Osteoblast (primary cell): ENCODE measurements around the gene PRKN. TPM values are rescaled to one million over a fixed set of nuclear protein-coding genes. Genes with fewer than 3 reads are reported as not detected.

ENCODE experiments used
- DNase-seq: peaks from one replicate; pipeline ENCODE4 v3.0.0; 2011; ENCODE audit warnings: low spot score, mixed read lengths; ENCODE audit not compliant: insufficient read length; ENCODE audit errors: missing footprints
- H2AFZ ChIP-seq: 2 replicates; pipeline ENCODE4 v1.6.0; 2011; ENCODE audit warnings: mild to moderate bottlenecking, low read length
- H3K27ac ChIP-seq: 2 replicates; pipeline ENCODE4 v1.5.1; 2011; ENCODE audit warnings: mild to moderate bottlenecking, low read depth, low read length, moderate library complexity
- H3K27me3 ChIP-seq: 2 replicates; pipeline ENCODE4 v1.6.0; 2012; ENCODE audit warnings: mild to moderate bottlenecking, control low read depth, inconsistent platforms, low read length, moderate library complexity; ENCODE audit not compliant: insufficient read depth
- H3K36me3 ChIP-seq: 2 replicates; pipeline ENCODE4 v1.5.1; 2011; ENCODE audit warnings: mild to moderate bottlenecking, low read length, control low read depth, moderate library complexity; ENCODE audit not compliant: insufficient read depth
- H3K4me1 ChIP-seq: 2 replicates; pipeline ENCODE4 v1.5.1; 2011; ENCODE audit warnings: mild to moderate bottlenecking, low read length, control low read depth, moderate library complexity; ENCODE audit not compliant: insufficient read depth
- H3K4me2 ChIP-seq: 2 replicates; pipeline ENCODE4 v1.6.0; 2011; ENCODE audit warnings: mild to moderate bottlenecking, low read length; ENCODE audit not compliant: insufficient read depth
- H3K4me3 ChIP-seq: fragments of 200-600 bp; sonication (generic); 3 replicates; pipeline ENCODE4 v1.5.1; 2012; ENCODE audit warnings: mild to moderate bottlenecking, low read length, inconsistent platforms; ENCODE audit not compliant: insufficient read depth
- H3K79me2 ChIP-seq: 2 replicates; pipeline ENCODE4 v1.6.0; 2012; ENCODE audit warnings: mild to moderate bottlenecking, low read length, control low read depth, inconsistent platforms; ENCODE audit not compliant: insufficient read depth
- H3K9me3 ChIP-seq: 2 replicates; pipeline ENCODE4 v1.5.1; 2011; ENCODE audit warnings: low read depth, low read length, control low read depth
- H4K20me1 ChIP-seq: 2 replicates; pipeline ENCODE4 v1.6.0; 2012; ENCODE audit warnings: mild to moderate bottlenecking, low read length, control low read depth; ENCODE audit not compliant: insufficient read depth
- total RNA-seq: library from RNA; depleted of rRNA; stranded (reverse); fragments of >200 nt; gene quantifications from 2 replicates; pipeline ENCODE4 v1.2.3, GENCODE V29; 2012
- TF ChIP-seq, protein P1 (sequence below): IDR thresholded peaks from 2 replicates; pipeline ENCODE4 v1.5.1; 2011; ENCODE audit warnings: mild to moderate bottlenecking, low read depth, low read length, moderate library complexity; ENCODE audit errors: extremely low read depth

Gene PRKN
- total RNA-seq, 1 donor, result 2.9 TPM

DNA sequence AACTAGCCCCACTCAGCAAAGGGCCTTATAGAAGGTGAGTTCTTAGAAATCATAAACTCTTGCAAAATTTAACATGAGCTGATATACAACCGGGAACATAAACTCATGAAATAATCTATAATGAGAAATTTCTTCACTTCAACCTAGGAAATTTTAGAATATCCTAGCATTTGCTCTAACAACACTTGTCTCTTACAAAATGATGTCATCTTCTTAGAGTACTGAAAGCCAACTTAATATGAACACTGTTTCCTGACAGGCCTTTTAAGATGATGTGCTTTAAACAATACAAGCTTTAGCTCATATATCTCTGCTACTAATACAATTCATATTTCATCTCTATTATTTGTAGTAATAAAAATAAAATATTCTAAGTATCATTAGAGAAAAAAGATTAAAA is 1.1 kb upstream of the PRKN start:
- Histone ChIP-seq H3K36me3 (no peaks in the 10 kb centered on the region), H3K9me3 (no peaks in the 10 kb centered on the region), H4K20me1 (no peaks in the 10 kb centered on the region), H2AFZ (peak overlapping the region; percentile 94), H3K79me2 (no peaks in the 10 kb centered on the region), H3K27ac (no peak overlapping the region), H3K4me2 (no peak overlapping the region), H3K4me1 (peaks cover 8% of the 10 kb centered on the region), H3K27me3 (no peaks in the 10 kb centered on the region), H3K4me3 (no peak overlapping the region)
- TF ChIP-seq, protein P1, sequence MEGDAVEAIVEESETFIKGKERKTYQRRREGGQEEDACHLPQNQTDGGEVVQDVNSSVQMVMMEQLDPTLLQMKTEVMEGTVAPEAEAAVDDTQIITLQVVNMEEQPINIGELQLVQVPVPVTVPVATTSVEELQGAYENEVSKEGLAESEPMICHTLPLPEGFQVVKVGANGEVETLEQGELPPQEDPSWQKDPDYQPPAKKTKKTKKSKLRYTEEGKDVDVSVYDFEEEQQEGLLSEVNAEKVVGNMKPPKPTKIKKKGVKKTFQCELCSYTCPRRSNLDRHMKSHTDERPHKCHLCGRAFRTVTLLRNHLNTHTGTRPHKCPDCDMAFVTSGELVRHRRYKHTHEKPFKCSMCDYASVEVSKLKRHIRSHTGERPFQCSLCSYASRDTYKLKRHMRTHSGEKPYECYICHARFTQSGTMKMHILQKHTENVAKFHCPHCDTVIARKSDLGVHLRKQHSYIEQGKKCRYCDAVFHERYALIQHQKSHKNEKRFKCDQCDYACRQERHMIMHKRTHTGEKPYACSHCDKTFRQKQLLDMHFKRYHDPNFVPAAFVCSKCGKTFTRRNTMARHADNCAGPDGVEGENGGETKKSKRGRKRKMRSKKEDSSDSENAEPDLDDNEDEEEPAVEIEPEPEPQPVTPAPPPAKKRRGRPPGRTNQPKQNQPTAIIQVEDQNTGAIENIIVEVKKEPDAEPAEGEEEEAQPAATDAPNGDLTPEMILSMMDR, result no peak
- no peak for DNase-seq

DNA sequence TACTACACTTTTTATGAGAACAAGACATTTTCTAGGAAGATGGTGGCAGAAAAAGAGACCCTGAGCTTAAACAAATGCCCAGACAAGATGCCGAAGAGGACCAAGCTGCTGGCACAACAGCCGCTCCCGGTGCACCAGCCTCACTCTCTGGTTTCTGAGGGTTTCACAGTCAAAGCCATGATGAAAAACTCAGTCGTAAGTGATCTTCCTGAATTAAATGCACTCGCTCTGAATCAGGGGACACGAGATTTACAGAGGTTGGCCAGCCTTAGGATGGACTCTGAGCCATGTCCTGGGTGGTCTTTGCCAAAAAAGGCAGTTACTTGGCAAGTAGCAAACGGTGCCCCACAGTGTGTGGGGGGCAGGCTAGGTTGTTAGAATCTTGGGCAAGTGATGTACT is 631 bp upstream of the PRKN start:
- H4K20me1 ChIP-seq, result no peaks in the 10 kb centered on the region
- TF ChIP-seq, protein P1, result no peak
- DNase-seq, result no peak
- no peaks in the 10 kb centered on the region for H3K9me3 ChIP-seq
- H3K27me3 ChIP-seq, result no peaks in the 10 kb centered on the region
- no peaks in the 10 kb centered on the region for H3K36me3 ChIP-seq
- H3K27ac ChIP-seq, result peak overlapping the region; percentile 60
- H3K4me1 ChIP-seq, result peaks cover 8% of the 10 kb centered on the region
- peak overlapping the region; percentile 88 for H3K4me2 ChIP-seq
- peak overlapping the region; percentile 84 for H3K4me3 ChIP-seq
- peak overlapping the region; percentile 94 for H2AFZ ChIP-seq
- H3K79me2 ChIP-seq, result no peaks in the 10 kb centered on the region

DNA sequence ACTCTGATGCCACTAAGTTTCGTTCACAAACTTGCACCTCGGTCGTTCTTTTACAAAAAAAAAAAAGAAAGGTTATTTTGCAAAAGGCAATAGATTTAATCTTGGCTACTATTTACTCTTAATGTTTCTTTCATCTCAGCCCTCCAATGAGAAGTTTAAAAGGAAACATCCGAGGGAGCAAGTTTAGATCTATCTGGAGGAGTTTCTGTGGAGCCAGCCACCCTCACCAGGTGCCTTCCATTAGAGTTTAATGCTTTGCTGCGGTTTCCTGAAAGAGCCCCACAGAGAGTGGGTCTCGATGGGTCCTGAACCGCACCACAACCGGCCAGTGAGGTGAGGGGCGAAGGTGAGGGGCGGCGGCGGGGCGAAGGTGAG is 632 bp downstream of the PRKN start:
- H3K4me1 ChIP-seq, result peaks cover 8% of the 10 kb centered on the region
- peak overlapping the region; percentile 90 for H2AFZ ChIP-seq
- no peak for DNase-seq
- peak overlapping the region; percentile 88 for H3K4me2 ChIP-seq
- no peaks in the 10 kb centered on the region for H4K20me1 ChIP-seq
- H3K9me3 ChIP-seq, result no peaks in the 10 kb centered on the region
- peak overlapping the region; percentile 84 for H3K4me3 ChIP-seq
- no peaks in the 10 kb centered on the region for H3K36me3 ChIP-seq
- no peak overlapping the region for H3K27ac ChIP-seq
- no peaks in the 10 kb centered on the region for H3K79me2 ChIP-seq
- TF ChIP-seq, protein P1, result no peak
- H3K27me3 ChIP-seq, result no peaks in the 10 kb centered on the region

DNA sequence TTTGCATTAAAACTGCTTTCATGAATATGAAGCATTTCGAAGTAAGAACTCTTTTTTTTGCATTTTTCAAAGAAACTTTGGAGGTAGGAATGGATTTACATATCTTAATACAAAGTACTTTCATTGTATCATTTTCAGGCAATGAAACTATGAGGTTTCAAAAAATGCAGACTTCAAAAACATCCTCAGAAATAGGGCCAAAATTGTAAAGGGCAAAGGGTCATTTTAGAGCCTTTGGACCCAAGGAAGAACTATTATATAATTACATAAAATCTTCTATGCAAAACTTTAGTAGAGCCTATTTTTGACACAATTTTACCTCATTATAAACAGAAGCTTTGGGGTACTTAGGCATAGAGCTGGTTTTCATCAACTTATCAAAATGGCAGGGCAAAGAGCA is 4.9 kb downstream of the PRKN start:
- TF ChIP-seq, protein P1, result no peak
- Histone ChIP-seq H3K9me3 (no peaks in the 10 kb centered on the region), H3K4me3 (no peak overlapping the region), H2AFZ (no peak overlapping the region), H4K20me1 (no peaks in the 10 kb centered on the region), H3K27ac (no peak overlapping the region), H3K4me2 (no peak overlapping the region), H3K4me1 (peaks cover 2% of the 10 kb centered on the region), H3K27me3 (no peaks in the 10 kb centered on the region), H3K79me2 (no peaks in the 10 kb centered on the region), H3K36me3 (no peaks in the 10 kb centered on the region)
- DNase-seq, result no peak
